NT2/D1 (cell line): ENCODE data around the gene KRT25.

Experiments used
- SUZ12 ChIP-seq: IDR thresholded peaks from 2 replicates; pipeline ENCODE4 v1.6.1; 2011; ENCODE audit not compliant: insufficient read length, insufficient read depth; ENCODE audit errors: extremely low read depth
- YY1 ChIP-seq: IDR thresholded peaks from 2 replicates; pipeline ENCODE4 v1.6.1; 2011; ENCODE audit not compliant: insufficient read length, insufficient read depth
- ZNF274 ChIP-seq: IDR thresholded peaks from 2 replicates; pipeline ENCODE4 v1.6.1; 2011; ENCODE audit warnings: mild to moderate bottlenecking, low read depth, low read length

GRCh38 chr17:40775945-40776344 lies 20.8 kb upstream of the KRT25 start:
- TF ChIP-seq YY1 (no peak), SUZ12 (no peak), ZNF274 (no peak)
